ENCODE results near the gene RAB7B.

The RAB7B gene

GRCh38 chr1:205927247-205927646, 75.9 kb downstream of the RAB7B start:
- DNase-seq (ENCODE audit: low spot score): no peak

Data from NAMALWA (cell line).